NCI-H1048 (cell line): ENCODE data around the gene TBATA.

Source experiments
- DNase-seq: peaks from one replicate; lab custom pipeline; 2025; lab: John Stamatoyannopoulos, UW

The TBATA gene

DNA sequence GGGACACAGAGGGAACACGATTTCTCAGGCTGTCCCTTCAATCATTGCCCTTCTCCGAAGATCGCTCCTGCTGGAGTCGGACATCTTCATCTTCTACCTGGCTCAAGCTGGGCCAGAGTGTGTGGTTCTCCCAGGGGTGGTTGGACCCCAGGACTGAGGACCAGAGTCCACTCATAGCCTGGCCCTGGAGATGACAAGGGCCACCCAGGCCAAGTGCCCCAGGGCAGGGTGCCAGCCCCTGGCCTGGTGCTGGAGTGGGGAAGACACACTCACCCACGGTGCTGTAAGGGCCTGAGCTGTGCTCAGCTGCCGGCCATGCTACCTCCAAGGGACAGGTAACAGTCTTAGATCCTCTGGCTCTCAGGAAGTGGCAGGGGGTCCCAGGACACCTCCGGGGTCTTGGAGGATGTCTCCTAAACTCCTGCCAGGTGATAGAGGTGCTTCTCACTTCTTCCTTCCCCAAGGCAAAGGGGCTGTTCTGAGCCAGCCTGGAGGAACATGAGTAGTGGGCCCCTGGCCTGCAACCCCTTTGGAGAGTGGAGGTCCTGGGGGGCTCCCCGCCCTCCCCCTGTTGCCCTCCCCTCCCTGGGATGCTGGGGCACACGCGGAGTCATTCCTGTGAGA, 23.3 kb downstream of the TBATA start:
- no peak for DNase-seq

DNA sequence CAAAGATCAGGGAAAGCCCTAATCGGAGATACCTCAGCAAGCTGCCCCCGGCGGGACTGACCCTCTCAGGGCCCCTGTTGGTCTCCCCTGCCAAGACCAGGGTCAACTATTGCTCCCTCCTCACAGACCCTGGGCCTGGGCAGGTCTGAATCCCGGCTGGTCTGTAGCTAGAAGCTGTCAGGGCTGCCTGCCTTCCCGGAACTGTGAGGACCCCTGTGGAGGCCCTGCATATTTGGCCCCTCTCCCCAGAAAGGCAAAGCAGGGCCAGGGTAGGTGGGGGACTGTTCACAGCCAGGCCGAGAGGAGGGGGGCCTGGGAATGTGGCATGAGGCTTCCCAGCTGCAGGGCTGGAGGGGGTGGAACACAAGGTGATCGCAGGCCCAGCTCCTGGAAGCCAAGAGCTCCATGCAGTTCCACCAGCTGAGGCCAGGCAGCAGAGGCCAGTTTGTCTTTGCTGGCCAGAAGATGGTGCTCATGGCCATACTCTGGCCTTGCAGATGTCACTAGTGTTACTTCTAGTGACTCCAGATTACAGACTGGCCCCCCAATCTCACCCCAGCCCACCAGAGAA, 24.1 kb downstream of the TBATA start:
- DNase-seq, result no peak

GRCh38 chr10:70760271-70760787, 24.8 kb downstream of the TBATA start:
- DNase-seq, result no peak

DNA sequence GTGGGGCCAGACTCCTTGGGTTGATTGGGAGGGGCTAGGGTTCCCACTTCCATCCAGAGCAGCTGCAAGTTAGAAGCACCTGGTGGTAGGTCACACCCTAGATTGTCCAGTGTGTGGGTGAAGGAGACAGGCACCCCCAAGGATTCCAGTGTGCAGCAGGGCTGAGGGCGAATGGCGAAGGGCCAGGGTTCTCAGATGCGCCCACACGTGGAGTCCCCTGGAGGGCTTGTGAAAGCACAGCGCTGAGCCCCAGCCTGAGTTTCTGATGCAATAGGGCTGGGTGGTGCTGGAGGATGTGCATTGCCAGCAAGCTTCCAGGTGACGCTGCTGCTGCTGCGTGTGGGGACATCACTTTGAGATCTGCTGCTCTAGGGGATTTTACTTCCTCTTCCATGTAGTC, 25.4 kb downstream of the TBATA start:
- DNase-seq, result no peak

DNA sequence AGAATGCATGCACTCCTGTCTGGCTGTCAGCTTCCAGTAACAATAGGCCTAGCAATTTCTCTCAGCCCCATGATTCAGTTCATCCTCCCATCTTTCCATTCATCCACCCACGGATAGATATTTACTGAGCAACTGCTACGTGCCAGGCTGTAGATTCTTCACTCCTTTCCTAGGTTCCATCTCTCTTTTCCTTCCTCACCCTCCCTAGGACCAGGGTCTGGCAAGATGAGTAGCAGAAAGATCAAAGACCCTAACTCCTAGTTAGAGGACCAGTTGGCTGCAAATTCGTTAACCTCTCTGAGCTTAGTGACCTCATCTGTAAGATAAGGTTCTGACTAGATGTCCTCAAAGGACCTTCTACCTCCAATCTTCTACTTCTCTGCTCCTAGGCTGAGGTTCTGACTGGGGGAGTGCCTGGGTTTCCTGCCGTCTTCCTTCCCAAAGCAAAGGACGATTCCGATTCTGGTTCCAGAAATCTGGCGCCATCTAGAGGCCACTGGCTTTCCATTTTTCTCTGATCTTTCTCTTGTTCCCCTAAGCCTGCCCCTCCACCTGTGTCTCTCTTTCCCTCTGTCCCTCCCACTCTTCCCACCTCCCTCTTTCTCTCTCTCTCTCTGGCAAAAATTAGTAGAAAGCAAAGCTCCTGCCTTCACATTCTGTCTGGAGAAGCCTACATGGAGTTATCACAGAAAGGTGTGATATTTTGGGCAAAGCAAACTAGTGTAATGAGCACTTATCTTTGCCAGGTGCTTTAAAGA, 26.2 kb downstream of the TBATA start:
- DNase-seq, result no peak

- DNase-seq, result no peak
Observed at GRCh38 chr10:70757856-70758255, 27.3 kb downstream of the TBATA start.

DNA sequence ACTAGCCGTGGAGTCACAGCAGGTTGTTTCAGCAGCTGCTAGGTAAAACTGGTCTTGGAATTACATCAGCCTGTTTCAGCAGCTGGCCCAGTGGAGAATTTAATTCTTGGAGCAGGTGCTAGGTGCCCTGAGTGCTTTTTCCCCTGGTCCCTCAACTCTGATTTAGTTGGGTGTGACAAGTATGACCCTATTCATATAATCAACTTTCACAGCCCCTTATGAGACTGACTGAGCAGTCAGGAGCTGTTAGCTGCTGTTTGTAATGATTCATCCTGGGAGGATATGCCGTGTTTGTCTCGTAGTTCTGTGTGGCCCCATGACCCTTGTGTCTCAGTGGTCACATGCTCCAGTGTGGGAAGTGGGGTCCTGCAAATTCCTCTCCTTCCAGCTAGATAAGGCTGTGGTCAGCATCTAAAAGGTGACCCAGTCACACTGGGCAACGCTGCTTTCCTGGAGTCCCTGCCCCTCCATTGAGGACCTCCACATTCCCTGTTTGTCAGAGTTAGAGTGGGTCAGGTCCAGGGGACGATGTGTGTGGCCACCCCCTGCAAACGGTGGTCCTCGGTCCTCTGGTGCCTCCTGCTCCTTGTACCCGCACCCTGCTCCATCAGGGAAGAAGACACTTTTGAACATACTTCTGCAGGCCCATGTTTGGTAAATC, 28.3 kb downstream of the TBATA start:
- DNase-seq, result no peak

DNA sequence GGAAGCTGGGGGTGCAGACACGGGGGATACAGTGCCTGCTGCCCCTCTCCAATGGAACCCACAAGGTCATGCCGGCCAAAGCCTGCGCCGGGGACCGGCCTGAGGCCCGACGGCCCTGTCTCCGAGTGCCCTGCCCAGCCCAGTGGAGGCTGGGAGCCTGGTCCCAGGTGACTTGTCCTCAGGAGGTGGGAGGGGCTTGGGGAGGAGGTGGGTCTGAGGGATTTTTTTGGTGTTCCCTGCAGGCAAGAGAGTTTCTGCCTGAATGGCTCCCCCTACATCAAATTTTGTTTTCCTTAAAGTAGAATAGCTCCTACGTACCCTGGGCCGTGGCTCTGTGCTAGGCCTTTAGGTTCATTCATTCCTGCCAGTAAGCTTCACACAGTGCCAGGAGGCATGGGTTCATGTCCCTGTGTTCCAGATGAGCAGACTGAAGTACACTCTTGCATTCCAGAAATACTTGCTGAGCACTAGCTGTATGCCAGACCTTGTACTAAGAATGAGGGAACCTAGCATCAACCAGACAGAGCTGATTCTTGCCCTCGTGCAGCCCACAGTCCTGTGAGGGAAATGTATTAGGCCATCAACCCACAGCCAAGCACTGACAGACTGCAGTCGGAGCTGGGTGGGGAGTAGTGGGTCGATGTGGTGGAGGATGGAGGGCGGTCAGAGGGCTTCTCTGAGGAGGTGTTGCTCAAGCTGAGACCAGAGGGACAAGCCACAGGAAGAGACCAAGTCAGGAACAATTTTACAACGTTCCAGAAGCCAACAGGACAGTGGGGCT, 31.1 kb downstream of the TBATA start:
- no peak for DNase-seq

GRCh38 chr10:70753026-70753663, 32.0 kb downstream of the TBATA start:
- DNase-seq, result no peak

DNA sequence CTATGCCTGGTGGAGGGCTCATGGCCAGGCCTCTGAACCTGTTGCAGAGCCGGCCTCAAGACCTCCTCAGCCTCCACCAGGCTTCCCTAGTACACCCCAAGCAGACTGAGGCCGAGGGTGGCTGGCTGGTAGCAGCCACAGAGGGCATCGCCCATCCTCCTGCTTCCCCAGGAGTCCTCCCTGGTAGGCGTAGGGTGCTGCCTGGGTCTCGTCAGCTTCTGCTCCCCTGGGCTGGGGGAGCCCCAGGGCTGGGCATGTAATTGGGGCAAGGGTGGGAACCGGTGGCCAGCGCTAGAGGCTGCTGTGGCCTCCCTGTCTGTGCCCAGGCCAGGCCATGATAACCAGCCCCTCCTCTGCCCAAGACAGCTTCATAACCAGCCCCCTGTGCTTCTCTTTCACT, 32.6 kb downstream of the TBATA start:
- no peak for DNase-seq

DNA sequence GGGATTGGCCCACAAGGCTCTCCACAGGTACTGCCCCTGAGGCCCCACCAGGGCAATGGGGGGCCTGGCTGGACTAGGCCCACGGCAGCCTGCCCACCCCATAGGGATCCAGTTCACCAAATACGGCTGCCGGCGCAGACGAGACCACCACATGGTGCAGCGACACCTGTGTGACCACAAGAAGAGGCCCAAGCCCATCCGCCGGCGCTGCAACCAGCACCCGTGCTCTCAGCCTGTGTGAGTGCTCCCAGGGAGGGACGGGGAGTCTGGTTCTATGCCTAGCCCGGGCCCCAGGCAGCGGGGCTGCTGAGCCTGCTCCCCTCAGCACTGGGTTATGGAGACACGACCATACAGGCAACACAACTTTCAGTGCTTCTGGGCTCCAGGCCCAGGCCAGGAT, 33.2 kb downstream of the TBATA start:
- no peak for DNase-seq

DNA sequence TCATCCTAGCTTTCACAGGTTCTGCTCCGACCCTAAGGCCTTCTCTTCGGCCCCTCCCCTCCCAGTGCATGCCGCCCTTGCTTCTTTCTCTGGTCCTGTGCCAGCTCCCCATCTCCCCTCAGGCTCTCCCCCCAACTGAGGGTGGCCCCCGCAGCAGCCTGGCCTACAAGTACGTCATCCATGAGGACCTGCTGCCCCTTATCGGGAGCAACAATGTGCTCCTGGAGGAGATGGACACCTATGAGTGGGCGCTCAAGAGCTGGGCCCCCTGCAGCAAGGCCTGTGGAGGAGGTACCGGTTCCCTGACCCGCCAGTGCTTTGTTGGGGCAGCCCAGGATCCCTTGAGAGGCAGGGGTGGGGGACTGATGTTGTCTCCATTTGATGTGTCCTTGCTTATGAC, 33.8 kb downstream of the TBATA start:
- no peak for DNase-seq

GRCh38 chr10:70750156-70750703, 34.9 kb downstream of the TBATA start:
- no peak for DNase-seq

DNA sequence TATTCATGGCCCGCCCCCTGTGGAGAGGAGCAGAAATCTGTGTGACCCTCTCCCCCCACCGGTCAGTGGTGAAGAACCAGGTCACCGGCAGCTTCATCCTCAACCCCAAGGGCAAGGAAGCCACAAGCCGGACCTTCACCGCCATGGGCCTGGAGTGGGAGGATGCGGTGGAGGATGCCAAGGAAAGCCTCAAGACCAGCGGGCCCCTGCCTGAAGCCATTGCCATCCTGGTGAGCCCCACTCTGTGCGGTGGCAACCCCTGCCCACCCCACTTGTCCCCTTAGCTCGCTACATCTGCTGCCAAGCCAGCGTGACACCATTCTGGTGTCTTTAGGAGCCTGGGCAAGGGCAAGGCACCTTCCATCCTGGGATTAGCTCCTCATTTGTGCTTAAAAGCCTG, 35.4 kb downstream of the TBATA start:
- no peak for DNase-seq

GRCh38 chr10:70748801-70749573, 36.2 kb downstream of the TBATA start:
- DNase-seq, result no peak

- no peak for DNase-seq
Observed at GRCh38 chr10:70748305-70748704, 36.9 kb downstream of the TBATA start.

GRCh38 chr10:70747192-70747965, 37.8 kb downstream of the TBATA start:
- DNase-seq, result no peak

GRCh38 chr10:70745555-70745954, 39.6 kb downstream of the TBATA start:
- no peak for DNase-seq

GRCh38 chr10:70744617-70745143, 40.5 kb downstream of the TBATA start:
- DNase-seq, result no peak
